Measurements from ENCODE around the gene CSRNP3. TPM values are rescaled to one million over a fixed set of nuclear protein-coding genes. Genes with fewer than 3 reads are reported as not detected.

The CSRNP3 gene
- total RNA-seq, 1 experiment from 2014 or later: 0.05 TPM

DNA sequence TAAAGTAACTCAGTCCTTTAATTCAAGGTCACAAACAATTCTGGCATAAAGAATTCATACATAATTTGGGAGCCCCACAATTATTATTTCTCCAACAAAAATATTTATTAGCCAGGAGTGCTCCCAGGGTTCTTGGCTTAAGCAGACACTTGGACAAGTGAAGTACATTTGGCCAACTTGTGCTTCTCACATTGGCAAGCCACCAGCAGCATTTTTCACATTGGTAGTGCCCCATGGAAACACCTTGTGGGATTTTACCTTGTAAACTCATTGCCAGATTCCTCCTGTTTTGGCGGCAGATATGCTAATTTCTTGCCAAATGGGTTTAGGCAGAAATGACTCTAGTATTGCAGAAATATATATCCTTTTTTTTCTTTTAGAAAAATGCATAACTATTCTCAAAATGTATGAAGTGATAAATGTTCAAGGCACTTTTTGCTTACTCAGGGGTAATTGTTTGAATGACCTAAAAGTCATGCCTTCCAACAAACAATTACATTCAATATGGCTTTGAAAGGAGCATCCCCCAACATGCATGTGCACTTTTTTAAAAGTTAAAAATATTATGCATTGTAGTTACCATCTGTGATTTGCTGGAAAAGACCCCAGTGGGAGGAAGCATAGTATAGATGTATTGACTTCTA, 113.5 kb downstream of the CSRNP3 start (continued):
- TF ChIP-seq, protein P1, sequence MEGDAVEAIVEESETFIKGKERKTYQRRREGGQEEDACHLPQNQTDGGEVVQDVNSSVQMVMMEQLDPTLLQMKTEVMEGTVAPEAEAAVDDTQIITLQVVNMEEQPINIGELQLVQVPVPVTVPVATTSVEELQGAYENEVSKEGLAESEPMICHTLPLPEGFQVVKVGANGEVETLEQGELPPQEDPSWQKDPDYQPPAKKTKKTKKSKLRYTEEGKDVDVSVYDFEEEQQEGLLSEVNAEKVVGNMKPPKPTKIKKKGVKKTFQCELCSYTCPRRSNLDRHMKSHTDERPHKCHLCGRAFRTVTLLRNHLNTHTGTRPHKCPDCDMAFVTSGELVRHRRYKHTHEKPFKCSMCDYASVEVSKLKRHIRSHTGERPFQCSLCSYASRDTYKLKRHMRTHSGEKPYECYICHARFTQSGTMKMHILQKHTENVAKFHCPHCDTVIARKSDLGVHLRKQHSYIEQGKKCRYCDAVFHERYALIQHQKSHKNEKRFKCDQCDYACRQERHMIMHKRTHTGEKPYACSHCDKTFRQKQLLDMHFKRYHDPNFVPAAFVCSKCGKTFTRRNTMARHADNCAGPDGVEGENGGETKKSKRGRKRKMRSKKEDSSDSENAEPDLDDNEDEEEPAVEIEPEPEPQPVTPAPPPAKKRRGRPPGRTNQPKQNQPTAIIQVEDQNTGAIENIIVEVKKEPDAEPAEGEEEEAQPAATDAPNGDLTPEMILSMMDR (IDR thresholded peaks at IDR 0.05 in 2 of 3, conservative IDR thresholded peaks at IDR 0.05 in 1 of 3; ENCODE audit: borderline replicate concordance in 1 of 3, insufficient read depth in 1 of 3, low read depth in 2 of 3, low read length in 2 of 3): no peak
- TF ChIP-seq SIN3A (IDR thresholded peaks at IDR 0.05; ENCODE audit: low read depth): no peak
- TF ChIP-seq, protein P2, sequence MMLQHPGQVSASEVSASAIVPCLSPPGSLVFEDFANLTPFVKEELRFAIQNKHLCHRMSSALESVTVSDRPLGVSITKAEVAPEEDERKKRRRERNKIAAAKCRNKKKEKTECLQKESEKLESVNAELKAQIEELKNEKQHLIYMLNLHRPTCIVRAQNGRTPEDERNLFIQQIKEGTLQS (IDR thresholded peaks at IDR 0.05): no peak
- TF ChIP-seq EGR1 (IDR thresholded peaks at IDR 0.05; ENCODE audit: low read depth): no peak

DNA sequence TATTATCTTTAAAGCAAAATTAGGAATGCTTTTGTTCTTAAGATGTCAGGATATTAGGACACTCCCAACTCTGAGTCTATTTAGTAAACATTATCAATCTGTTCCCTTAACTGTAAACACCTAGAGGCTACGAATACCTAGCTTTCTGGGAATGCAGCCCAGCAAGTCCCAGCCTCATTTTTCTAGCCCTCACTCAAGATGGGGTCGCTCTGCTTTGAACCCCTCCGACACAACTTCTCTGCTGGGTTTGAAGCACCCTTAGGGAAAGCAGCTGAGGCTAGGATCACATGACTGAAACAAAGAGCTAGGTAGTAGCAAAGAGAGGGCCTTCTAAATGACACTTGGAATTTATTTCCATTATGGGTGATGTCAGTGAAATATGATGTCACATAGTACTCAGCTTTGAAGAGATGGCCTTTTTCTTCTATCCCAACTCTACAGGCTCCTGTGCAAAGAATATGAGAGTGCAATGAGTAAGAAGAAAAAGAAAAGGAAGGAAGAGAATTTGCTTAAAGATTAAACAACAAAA, 114.7 kb downstream of the CSRNP3 start:
- intact Hi-C loops (cut with micrococcal nuclease): no loop called here
- no peak overlapping the region for H3K4me2 ChIP-seq (ENCODE audit: low read length)

More for the DNA sequence above, 114.7 kb downstream of the CSRNP3 start:
- Histone ChIP-seq H3K9me2 (ENCODE audit: insufficient read depth) (no peaks in the 10 kb centered on the region), H3K36me3 (ENCODE audit: control insufficient read depth in 1 of 2, insufficient read depth in 2 of 2, low read length in 2 of 2) (no peaks in the 10 kb centered on the region), H2AFZ (ENCODE audit: low read depth, low read length, poor library complexity, severe bottlenecking) (no peak overlapping the region), H3K79me2 (ENCODE audit: insufficient read depth, low read length) (no peaks in the 10 kb centered on the region), H3K9ac (ENCODE audit: low read length) (no peak overlapping the region), H3K9me3 (ENCODE audit: control insufficient read depth in 1 of 2, insufficient read depth in 1 of 2, low read depth in 1 of 2, low read length in 2 of 2) (no peaks in the 10 kb centered on the region), H3K4me3 (replicated peaks in 1 of 2; ENCODE audit: low read depth in 1 of 2, low read length in 2 of 2) (no peak overlapping the region), H3K27ac (ENCODE audit: low read depth, low read length) (no peak overlapping the region), H3K4me1 (ENCODE audit: control insufficient read depth in 1 of 2, insufficient read depth in 2 of 2, low read length in 2 of 2) (no peaks in the 10 kb centered on the region), H4K20me1 (ENCODE audit: insufficient read depth) (no peaks in the 10 kb centered on the region), H3K27me3 (ENCODE audit: insufficient read depth, low read length) (0 out of 2 replicates have a peak, but pooled peaks cover 9% of the 10 kb centered on the region)
- BruUV-seq (replicated peaks): no TSS peak
- RAD21 ChIA-PET (ENCODE audit: low non-redundant PET in 1 of 2, low total read pairs in 2 of 2, uncharacterized antibody in 2 of 2, unreplicated experiment in 2 of 2): no interaction called here
- CTCF ChIA-PET: interaction anchor here (0.9 kb wide), 1 partner anchor 21 kb away, joined by 3 read pairs; no protein-coding TSS in a partner anchor
- TF ChIP-seq SP1 (IDR thresholded peaks at IDR 0.05; ENCODE audit: low read depth) (no peak), YY1 (IDR thresholded peaks at IDR 0.05; ENCODE audit: extremely low read depth, insufficient replicate concordance, low read depth, low read length) (no peak), FOSL1 (IDR thresholded peaks at IDR 0.05; ENCODE audit: low read depth) (no peak), POLR2A (IDR thresholded peaks at IDR 0.05; ENCODE audit: borderline replicate concordance, extremely low read depth, insufficient read depth, insufficient read length) (no peak), TCF7L2 (IDR thresholded peaks at IDR 0.05; ENCODE audit: borderline replicate concordance, extremely low read depth, insufficient read depth, insufficient read length) (no peak)
- TF ChIP-seq, protein P3, sequence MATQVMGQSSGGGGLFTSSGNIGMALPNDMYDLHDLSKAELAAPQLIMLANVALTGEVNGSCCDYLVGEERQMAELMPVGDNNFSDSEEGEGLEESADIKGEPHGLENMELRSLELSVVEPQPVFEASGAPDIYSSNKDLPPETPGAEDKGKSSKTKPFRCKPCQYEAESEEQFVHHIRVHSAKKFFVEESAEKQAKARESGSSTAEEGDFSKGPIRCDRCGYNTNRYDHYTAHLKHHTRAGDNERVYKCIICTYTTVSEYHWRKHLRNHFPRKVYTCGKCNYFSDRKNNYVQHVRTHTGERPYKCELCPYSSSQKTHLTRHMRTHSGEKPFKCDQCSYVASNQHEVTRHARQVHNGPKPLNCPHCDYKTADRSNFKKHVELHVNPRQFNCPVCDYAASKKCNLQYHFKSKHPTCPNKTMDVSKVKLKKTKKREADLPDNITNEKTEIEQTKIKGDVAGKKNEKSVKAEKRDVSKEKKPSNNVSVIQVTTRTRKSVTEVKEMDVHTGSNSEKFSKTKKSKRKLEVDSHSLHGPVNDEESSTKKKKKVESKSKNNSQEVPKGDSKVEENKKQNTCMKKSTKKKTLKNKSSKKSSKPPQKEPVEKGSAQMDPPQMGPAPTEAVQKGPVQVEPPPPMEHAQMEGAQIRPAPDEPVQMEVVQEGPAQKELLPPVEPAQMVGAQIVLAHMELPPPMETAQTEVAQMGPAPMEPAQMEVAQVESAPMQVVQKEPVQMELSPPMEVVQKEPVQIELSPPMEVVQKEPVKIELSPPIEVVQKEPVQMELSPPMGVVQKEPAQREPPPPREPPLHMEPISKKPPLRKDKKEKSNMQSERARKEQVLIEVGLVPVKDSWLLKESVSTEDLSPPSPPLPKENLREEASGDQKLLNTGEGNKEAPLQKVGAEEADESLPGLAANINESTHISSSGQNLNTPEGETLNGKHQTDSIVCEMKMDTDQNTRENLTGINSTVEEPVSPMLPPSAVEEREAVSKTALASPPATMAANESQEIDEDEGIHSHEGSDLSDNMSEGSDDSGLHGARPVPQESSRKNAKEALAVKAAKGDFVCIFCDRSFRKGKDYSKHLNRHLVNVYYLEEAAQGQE (IDR thresholded peaks at IDR 0.05; ENCODE audit: low read depth): no peak
- POLR2A ChIA-PET: no interaction called here
- ATAC-seq (no peak), DNase-seq (ENCODE audit: low read depth, low spot score) (no peak)
